Kidney glomerular epithelial cell (primary cell): ENCODE data around the gene KIAA0513.

Experiments used
- DNase-seq: peaks from one replicate; lab custom pipeline; 2025; lab: John Stamatoyannopoulos, UW

KIAA0513 gene

GRCh38 chr16:85136213-85136701 is 108.7 kb downstream of the KIAA0513 start:
- DNase-seq = no peak

DNA sequence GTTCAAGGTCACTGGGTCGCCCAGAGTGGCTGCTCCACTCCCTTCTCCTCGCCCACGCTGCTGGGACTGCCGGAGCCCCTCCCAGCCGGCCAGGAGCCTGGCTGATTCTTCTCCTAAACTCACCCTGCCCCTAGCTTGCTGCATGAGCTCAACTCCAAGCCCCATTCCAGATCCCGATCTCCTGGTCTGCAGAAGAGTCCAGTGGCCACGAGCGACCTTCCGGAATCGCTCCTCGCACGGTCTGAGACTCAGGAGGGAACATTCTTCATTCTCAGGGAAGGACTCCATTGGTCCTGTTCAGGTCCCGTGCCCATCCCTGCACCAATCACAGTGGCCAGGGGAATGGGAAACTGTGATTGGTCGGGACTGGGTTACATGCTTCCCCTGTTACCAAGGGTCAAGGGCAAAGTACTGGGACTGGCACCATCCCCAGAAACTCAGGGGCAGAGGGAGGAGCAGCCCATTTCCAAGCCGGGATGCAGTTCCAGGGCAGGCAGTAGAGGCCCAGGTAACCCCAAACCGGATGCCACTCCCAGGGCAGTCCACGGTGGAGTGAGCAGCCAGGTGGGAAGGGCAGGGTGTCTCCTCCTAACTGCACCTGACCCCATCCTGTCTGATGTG is 109.2 kb downstream of the KIAA0513 start:
- DNase-seq = no peak

DNA sequence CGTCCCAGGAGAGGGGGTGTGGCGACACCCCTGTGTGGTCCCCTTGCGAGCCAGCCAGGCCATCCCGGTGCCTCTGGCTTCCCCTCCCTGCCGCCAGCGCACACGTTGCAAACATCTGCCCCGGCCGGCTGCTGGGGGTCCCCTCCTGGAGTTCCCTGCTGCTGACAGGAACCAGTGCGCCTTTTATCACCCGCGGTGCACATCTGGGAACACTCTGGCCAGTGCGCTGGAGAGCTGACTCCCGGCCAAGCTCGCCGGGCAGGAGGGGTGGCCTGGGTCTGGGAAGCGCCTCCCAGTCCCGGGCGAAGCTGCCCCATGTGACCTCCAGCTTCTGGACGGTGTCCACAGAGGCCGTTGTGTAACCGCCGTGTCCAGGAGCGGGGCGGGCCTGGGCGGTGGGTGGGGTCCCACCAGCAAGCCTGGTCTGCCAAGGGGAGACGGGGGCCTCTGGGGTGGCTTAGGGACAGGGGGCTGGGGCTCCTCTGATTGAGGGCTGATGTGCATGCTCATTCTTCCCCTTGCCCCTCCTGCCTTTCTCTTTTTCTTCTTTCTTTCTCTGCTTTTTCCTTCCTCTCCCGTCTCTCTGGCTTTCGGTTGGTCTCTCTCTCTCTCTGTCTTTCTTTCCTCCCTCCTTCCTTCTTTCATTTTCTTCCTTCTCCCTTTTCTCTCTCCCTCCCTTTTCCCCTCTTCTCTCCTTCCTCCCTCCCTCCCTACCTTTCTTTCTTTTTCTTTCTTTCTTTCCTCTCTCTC is 109.9 kb downstream of the KIAA0513 start:
- DNase-seq = no peak

GRCh38 chr16:85138073-85138824 is 110.7 kb downstream of the KIAA0513 start:
- no peak for DNase-seq

- DNase-seq = no peak
Measured at GRCh38 chr16:85138825-85139627, 111.4 kb downstream of the KIAA0513 start.

DNA sequence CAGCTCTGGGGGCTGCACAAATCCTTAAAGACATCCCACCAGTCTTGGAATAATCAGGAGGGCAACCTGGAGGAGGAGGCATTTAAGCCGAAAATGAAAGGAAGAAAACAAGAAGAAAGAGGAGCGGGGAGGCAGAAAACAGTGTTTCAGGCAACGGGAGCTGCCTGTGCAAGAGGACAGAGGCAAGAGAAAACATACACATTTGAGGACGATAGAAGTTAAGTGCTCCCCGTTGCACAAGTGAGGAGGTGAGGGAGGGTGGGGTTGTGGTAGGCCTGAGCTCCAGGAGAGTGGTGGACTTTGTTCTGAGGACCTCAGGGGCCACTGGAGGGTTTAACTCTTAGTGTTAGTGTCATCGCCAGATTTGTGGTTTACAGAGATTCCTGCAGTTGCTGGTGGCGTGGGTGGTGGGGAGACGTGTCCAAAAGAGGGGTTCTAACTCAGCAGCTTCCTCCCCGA is 112.3 kb downstream of the KIAA0513 start:
- no peak for DNase-seq

GRCh38 chr16:85140455-85141012 is 112.9 kb downstream of the KIAA0513 start:
- no peak for DNase-seq

- DNase-seq = no peak
Measured at GRCh38 chr16:85141491-85142128, 114.0 kb downstream of the KIAA0513 start.

DNA sequence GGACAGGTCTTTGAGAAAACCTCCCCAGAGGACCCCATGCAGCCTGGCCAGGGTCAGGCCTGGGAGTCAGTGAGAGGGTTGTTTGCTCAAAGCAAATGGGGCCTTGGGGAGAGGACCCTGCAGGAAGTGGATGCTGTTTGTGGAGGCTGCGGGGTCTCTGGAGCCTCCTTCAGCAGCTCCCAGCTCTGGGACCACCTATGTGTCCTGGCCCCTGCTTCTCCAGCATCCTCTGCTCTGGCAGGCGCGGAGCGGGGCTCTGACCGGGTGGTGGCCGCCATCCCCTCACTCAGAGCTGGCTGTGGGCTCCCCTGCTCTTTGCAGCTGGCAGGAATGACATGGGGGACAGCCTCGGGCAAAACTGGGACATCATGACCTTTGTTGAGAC is 114.5 kb downstream of the KIAA0513 start:
- DNase-seq = no peak

- DNase-seq = no peak
Measured at GRCh38 chr16:85142771-85143211, 115.2 kb downstream of the KIAA0513 start.
